Mesendoderm (in vitro differentiated cells): Measurements from ENCODE around the gene NEGR1.

Experiments used
- DNase-seq: peaks from one replicate; pipeline ENCODE4 v3.0.0; 2013
- H2AK5ac ChIP-seq: 2 replicates; pipeline ENCODE4 v1.6.1; 2013; ENCODE audit warnings: low read length, inconsistent platforms
- H2BK120ac ChIP-seq: 2 replicates; pipeline ENCODE4 v1.6.1; 2013; ENCODE audit warnings: low read depth, mild to moderate bottlenecking, low read length, moderate library complexity, mixed read lengths
- H2BK15ac ChIP-seq: replicated peaks from 2 replicates; pipeline ENCODE4 v1.6.1; 2013; ENCODE audit warnings: low read depth, mild to moderate bottlenecking, moderate library complexity
- H2BK5ac ChIP-seq: 2 replicates; pipeline ENCODE4 v1.6.1; 2013; ENCODE audit warnings: low read length, inconsistent platforms
- H3K18ac ChIP-seq: 2 replicates; pipeline ENCODE4 v1.6.1; 2013; ENCODE audit warnings: mild to moderate bottlenecking, low read length, mixed read lengths
- H3K23ac ChIP-seq: one replicate; pipeline ENCODE4 v1.6.1; 2013; ENCODE audit warnings: low read length
- H3K27ac ChIP-seq: 2 replicates; pipeline ENCODE4 v1.5.1; 2013; ENCODE audit warnings: low read depth, mild to moderate bottlenecking, inconsistent platforms, low read length, moderate library complexity
- H3K27me3 ChIP-seq: 2 replicates; pipeline ENCODE4 v1.6.1; 2013; ENCODE audit warnings: low read length, control low read depth, mild to moderate bottlenecking, inconsistent platforms; ENCODE audit not compliant: insufficient read depth, poor library complexity
- H3K36me3 ChIP-seq: 2 replicates; pipeline ENCODE4 v1.6.1; 2013; ENCODE audit warnings: low read length, inconsistent platforms; ENCODE audit not compliant: control insufficient read depth, insufficient read depth
- H3K4ac ChIP-seq: one replicate; pipeline ENCODE4 v1.6.1; 2013; ENCODE audit warnings: low read depth, mild to moderate bottlenecking, low read length, moderate library complexity
- H3K4me1 ChIP-seq: 2 replicates; pipeline ENCODE4 v1.6.1; 2013; ENCODE audit warnings: low read depth, low read length, inconsistent platforms; ENCODE audit not compliant: control insufficient read depth
- H3K4me2 ChIP-seq: 2 replicates; pipeline ENCODE4 v1.6.1; 2013; ENCODE audit warnings: low read length
- H3K4me3 ChIP-seq: 2 replicates; pipeline ENCODE4 v1.5.1; 2013; ENCODE audit warnings: mild to moderate bottlenecking, low read length
- H3K56ac ChIP-seq: one replicate; pipeline ENCODE4 v1.6.1; 2013; ENCODE audit warnings: low read length
- H3K79me1 ChIP-seq: 2 replicates; pipeline ENCODE4 v1.6.1; 2013; ENCODE audit warnings: low read length, inconsistent platforms
- H3K79me2 ChIP-seq: 2 replicates; pipeline ENCODE4 v1.6.1; 2013; ENCODE audit warnings: mild to moderate bottlenecking, low read length; ENCODE audit not compliant: control insufficient read depth, insufficient read depth
- H3K9ac ChIP-seq: 2 replicates; pipeline ENCODE4 v1.6.1; 2013; ENCODE audit warnings: low read length, inconsistent platforms
- H4K5ac ChIP-seq: one replicate; pipeline ENCODE4 v1.6.1; 2013; ENCODE audit warnings: low read length
- H4K8ac ChIP-seq: one replicate; pipeline ENCODE4 v1.6.1; 2013; ENCODE audit warnings: low read depth, mild to moderate bottlenecking, control low read depth, low read length, moderate library complexity
- WGBS: extraction: QIAGEN DNeasy Blood & Tissue Kit; methylation state at CpG from one replicate; pipeline ENCODE4 v1.1.7; 2013; ENCODE audit warnings: low lambda C conversion rate, missing lambda C conversion rate; ENCODE audit not compliant: insufficient coverage; ENCODE audit errors: extremely low coverage; 5-methylcytosine and 5-hydroxymethylcytosine counted together

Gene NEGR1

GRCh38 chr1:71422221-71422620, 860.1 kb downstream of the NEGR1 start:
- no peak overlapping the region for H3K4me2 ChIP-seq
- no peak overlapping the region for H3K4ac ChIP-seq
- no peak overlapping the region for H3K27ac ChIP-seq
- no peaks in the 10 kb centered on the region for H3K79me1 ChIP-seq
- H2AK5ac ChIP-seq = no peak overlapping the region
- no peak overlapping the region for H4K5ac ChIP-seq
- H3K18ac ChIP-seq = no peak overlapping the region
- no peak for DNase-seq
- H3K27me3 ChIP-seq = no peaks in the 10 kb centered on the region
- H3K23ac ChIP-seq = no peak overlapping the region
- no CpG with 5 or more reads among the region's 6 CpGs for whole genome bisulfite sequencing
- no peak overlapping the region for H3K4me3 ChIP-seq
- no peak overlapping the region for H4K8ac ChIP-seq
- no peak overlapping the region for H2BK15ac ChIP-seq
- no peak overlapping the region for H2BK5ac ChIP-seq
- no peak overlapping the region for H2BK120ac ChIP-seq
- H3K56ac ChIP-seq = no peak overlapping the region
- H3K36me3 ChIP-seq = no peaks in the 10 kb centered on the region
- no peaks in the 10 kb centered on the region for H3K4me1 ChIP-seq
- H3K9ac ChIP-seq = no peak overlapping the region
- H3K79me2 ChIP-seq = no peaks in the 10 kb centered on the region

- no CpG with 5 or more reads among the region's 3 CpGs for WGBS
- Histone ChIP-seq H3K4me3 (no peak overlapping the region), H2BK5ac (no peak overlapping the region), H2BK15ac (no peak overlapping the region), H3K4me2 (no peak overlapping the region), H3K23ac (no peak overlapping the region), H3K4ac (no peak overlapping the region), H3K18ac (no peak overlapping the region), H2AK5ac (no peak overlapping the region), H3K27ac (no peak overlapping the region), H4K8ac (no peak overlapping the region), H3K4me1 (peaks cover 2% of the 10 kb centered on the region), H3K36me3 (no peaks in the 10 kb centered on the region), H4K5ac (no peak overlapping the region), H2BK120ac (no peak overlapping the region), H3K79me1 (no peaks in the 10 kb centered on the region), H3K79me2 (no peaks in the 10 kb centered on the region), H3K27me3 (no peaks in the 10 kb centered on the region), H3K56ac (no peak overlapping the region), H3K9ac (no peak overlapping the region)
- no peak for DNase-seq
Measured at GRCh38 chr1:71417421-71417820, 864.9 kb downstream of the NEGR1 start.

GRCh38 chr1:71414179-71414578, 868.2 kb downstream of the NEGR1 start:
- Histone ChIP-seq H3K23ac (no peak overlapping the region), H3K18ac (no peak overlapping the region), H2BK15ac (no peak overlapping the region), H3K27me3 (no peaks in the 10 kb centered on the region), H2BK5ac (no peak overlapping the region), H3K4me1 (peaks cover 2% of the 10 kb centered on the region), H3K36me3 (no peaks in the 10 kb centered on the region), H3K9ac (no peak overlapping the region), H3K4ac (no peak overlapping the region), H4K5ac (no peak overlapping the region), H3K4me3 (no peak overlapping the region), H3K79me1 (no peaks in the 10 kb centered on the region), H3K79me2 (no peaks in the 10 kb centered on the region), H2BK120ac (no peak overlapping the region), H4K8ac (no peak overlapping the region), H3K56ac (no peak overlapping the region), H2AK5ac (no peak overlapping the region), H3K4me2 (no peak overlapping the region), H3K27ac (no peak overlapping the region)
- no peak for DNase-seq
- WGBS = no CpG with 5 or more reads among the region's 2 CpGs

GRCh38 chr1:71413441-71414175, 868.7 kb downstream of the NEGR1 start:
- H3K4ac ChIP-seq = no peak overlapping the region
- no peaks in the 10 kb centered on the region for H3K79me2 ChIP-seq
- no CpG with 5 or more reads among the region's 3 CpGs for WGBS
- H3K27me3 ChIP-seq = no peaks in the 10 kb centered on the region
- H3K9ac ChIP-seq = no peak overlapping the region
- no peak overlapping the region for H4K5ac ChIP-seq
- H2BK15ac ChIP-seq = no peak overlapping the region
- H3K56ac ChIP-seq = no peak overlapping the region
- H3K36me3 ChIP-seq = no peaks in the 10 kb centered on the region
- no peak overlapping the region for H3K23ac ChIP-seq
- no peaks in the 10 kb centered on the region for H3K79me1 ChIP-seq
- no peak overlapping the region for H2BK120ac ChIP-seq
- H2AK5ac ChIP-seq = no peak overlapping the region
- H3K4me2 ChIP-seq = no peak overlapping the region
- H2BK5ac ChIP-seq = no peak overlapping the region
- H4K8ac ChIP-seq = no peak overlapping the region
- no peak overlapping the region for H3K18ac ChIP-seq
- no peak overlapping the region for H3K4me3 ChIP-seq
- no peak for DNase-seq
- peaks cover 2% of the 10 kb centered on the region for H3K4me1 ChIP-seq
- no peak overlapping the region for H3K27ac ChIP-seq

GRCh38 chr1:71400050-71400449, 882.3 kb downstream of the NEGR1 start:
- no peak overlapping the region for H3K4me2 ChIP-seq
- no peaks in the 10 kb centered on the region for H3K36me3 ChIP-seq
- H3K18ac ChIP-seq = no peak overlapping the region
- H4K5ac ChIP-seq = no peak overlapping the region
- H3K79me1 ChIP-seq = no peaks in the 10 kb centered on the region
- H4K8ac ChIP-seq = no peak overlapping the region
- no peaks in the 10 kb centered on the region for H3K27me3 ChIP-seq
- H2BK5ac ChIP-seq = no peak overlapping the region
- H2BK15ac ChIP-seq = no peak overlapping the region
- H2AK5ac ChIP-seq = no peak overlapping the region
- H3K23ac ChIP-seq = no peak overlapping the region
- H3K79me2 ChIP-seq = no peaks in the 10 kb centered on the region
- H3K56ac ChIP-seq = no peak overlapping the region
- H3K27ac ChIP-seq = no peak overlapping the region
- DNase-seq = no peak
- no peak overlapping the region for H3K9ac ChIP-seq
- no peaks in the 10 kb centered on the region for H3K4me1 ChIP-seq
- no peak overlapping the region for H2BK120ac ChIP-seq
- no peak overlapping the region for H3K4ac ChIP-seq
- no peak overlapping the region for H3K4me3 ChIP-seq

- DNase-seq = no peak
- Histone ChIP-seq H3K23ac (no peak overlapping the region), H4K5ac (no peak overlapping the region), H3K4me3 (no peak overlapping the region), H4K8ac (no peak overlapping the region), H3K18ac (no peak overlapping the region), H2BK5ac (no peak overlapping the region), H3K4ac (no peak overlapping the region), H3K79me1 (no peaks in the 10 kb centered on the region), H3K4me1 (no peaks in the 10 kb centered on the region), H3K27me3 (no peaks in the 10 kb centered on the region), H3K56ac (no peak overlapping the region), H2AK5ac (no peak overlapping the region), H2BK120ac (no peak overlapping the region), H3K36me3 (no peaks in the 10 kb centered on the region), H3K4me2 (no peak overlapping the region), H2BK15ac (no peak overlapping the region), H3K27ac (no peak overlapping the region), H3K9ac (no peak overlapping the region), H3K79me2 (no peaks in the 10 kb centered on the region)
- no CpG with 5 or more reads among the region's 2 CpGs for WGBS
Measured at GRCh38 chr1:71399594-71399993, 882.7 kb downstream of the NEGR1 start.
